HG03354 (cell line): ENCODE data around the gene DCHS2.
"Not testable (repeated sequence)": the region's sequence is repeated elsewhere in the genome, so short reads cannot be mapped to it uniquely, and the experiment has no call there.

Experiments
- ATAC-seq: cut with Tn5 transposase; IDR thresholded peaks from one replicate; pipeline ENCODE4 v1.9.1; 2021; ENCODE audit warnings: mild to moderate bottlenecking; ENCODE audit not compliant: unreplicated experiment, poor library complexity, severe bottlenecking

The DCHS2 gene

DNA sequence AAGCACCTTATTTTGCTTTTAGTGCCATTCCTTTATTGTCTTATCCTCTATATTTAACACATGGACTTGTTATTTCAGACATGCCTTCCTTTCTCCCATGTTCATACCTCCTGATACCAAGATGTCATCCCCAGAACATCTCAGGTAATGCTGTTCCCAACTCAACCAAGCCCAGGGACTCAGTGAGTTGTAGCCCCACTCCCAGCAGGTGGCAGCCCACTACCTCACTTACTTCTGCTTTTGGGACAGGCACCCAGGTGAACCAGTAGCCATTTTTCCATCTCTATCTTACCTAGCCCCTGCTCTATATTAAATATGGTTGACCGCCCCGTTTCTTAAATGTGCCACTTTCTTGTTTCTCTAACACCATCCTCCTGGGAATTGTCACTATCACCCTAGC is 199.0 kb downstream of the DCHS2 start:
- ATAC-seq: no peak

DNA sequence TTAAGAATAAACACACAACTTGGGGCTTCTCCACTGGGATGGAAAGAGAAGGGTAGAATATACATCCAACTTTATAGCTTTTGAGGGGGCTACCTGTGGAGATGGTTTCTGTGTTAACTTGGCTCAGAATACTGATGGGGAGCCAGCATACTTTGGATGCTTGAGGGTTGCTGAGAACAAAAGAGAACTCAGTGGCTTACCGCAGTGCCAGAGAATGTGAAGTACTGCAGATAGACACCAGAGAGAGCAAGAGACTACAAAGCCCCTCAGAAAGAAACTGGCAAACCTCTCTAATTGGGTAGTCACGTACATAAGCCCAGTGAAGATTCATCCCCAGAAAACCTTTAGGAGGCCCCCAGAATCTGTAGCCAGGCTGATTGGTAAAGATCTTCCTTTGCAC is 214.4 kb downstream of the DCHS2 start:
- no peak for ATAC-seq

- no peak for ATAC-seq
These were observed 215.1 kb downstream of the DCHS2 start for GRCh38 chr4:154276496-154276895.

- ATAC-seq: no peak
These were observed 236.6 kb downstream of the DCHS2 start for GRCh38 chr4:154254999-154255398.

- ATAC-seq: no peak
These were observed 257.0 kb downstream of the DCHS2 start for GRCh38 chr4:154234576-154234975.

DNA sequence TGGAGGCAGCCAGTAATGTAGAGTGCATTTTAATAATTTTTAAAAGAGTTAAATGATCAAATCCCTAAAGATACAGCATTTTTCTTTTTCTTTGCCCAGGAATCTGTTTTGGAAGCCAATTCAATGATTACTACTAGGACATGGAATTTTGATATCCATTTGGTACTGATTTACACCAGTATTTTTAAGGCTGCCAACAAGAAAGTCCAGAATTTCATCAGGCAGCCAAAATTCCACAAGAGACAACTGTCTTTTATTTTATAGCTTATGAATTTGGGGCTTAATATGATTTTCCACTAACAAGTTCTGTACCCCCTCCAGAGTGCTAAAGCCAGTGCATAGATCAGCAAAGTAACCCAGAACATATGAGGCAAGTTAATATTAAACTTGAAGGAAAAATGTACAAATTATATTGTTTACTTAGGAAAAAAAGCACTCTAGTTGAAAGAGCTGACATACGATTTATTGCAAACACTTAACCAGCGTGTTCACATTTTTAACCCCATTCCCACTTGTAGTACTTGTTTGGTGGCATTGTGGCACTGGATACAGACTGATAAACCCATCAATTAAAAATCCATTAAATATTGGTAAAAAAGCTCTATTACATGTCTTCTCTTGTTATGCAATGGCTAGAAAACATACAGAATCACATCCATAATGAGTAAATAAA is 259.7 kb downstream of the DCHS2 start:
- no peak for ATAC-seq

DNA sequence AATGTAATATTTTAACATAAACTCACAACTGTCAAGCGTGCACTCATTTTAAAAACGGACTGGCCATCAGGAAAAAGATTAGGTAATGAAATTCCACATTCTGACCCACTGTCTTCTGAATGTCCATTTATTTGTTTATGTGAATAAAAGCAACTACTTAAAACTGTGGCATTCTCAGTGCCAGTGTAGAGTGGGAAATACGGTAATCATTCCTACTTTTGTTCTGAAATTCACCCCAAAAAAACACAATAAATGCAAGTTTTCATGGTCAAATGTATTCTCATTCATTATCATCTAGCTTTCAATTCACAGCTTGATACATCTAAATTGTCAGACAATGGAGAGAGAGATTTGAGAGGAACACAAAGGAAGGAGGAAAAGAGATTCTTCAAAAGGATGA is 260.9 kb downstream of the DCHS2 start:
- no peak for ATAC-seq

DNA sequence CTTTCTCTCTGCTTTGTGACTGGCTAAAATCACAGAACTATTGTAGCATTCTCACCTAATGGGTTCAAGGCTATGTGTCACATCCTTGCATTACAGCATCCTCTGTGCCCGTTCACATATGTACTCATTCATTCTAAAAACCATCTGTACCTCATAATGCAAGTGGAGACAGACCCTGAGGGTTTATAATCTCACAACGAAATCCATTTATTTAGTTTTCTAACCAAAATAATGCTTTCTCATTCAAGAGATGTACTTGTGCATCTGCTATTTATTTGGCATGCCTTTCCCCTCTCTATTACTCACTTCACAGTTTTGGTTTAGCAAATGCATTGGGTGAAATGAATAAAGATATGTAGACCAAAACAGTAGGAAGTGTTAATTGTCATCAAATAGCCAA is 261.5 kb downstream of the DCHS2 start:
- no peak for ATAC-seq

DNA sequence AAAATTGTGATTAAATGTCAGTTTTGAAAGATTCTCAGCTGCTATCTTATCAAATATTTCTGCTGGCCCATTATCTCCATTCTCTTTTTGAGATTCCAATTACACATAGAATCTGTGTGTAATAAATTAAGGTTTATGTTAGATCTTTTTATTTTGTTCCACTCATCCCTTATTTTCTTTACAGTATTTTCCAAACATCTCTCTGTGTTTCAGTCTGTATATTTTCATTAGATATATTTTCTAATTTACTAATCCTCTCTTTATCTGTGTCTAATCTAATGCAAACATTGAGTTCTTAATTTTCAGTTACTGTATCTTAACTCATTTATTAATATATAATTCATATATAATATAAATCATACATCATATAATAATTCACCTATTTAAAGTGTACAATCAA is 268.7 kb downstream of the DCHS2 start:
- no peak for ATAC-seq

GRCh38 chr4:154218051-154218450 is 273.5 kb downstream of the DCHS2 start:
- ATAC-seq: no peak

GRCh38 chr4:154217384-154217783 is 274.2 kb downstream of the DCHS2 start:
- ATAC-seq: not testable (repeated sequence)

DNA sequence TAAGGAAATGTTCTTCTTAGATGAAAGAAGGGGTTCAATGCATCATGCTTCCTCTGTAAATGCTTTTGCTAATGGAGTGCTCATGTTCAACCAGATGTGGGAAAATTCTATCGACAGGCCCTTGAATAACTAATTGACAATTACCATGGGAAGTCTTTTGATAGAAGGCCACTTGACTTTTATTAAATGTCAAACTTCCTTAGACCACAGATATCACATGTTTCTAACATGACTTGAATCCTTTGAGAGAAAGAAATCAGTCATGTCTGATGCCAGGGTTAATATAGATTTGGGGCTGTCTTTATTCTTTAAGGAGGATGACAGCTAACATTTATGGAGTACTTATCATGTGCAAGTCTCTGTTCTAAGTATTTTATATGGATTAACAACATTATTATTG is 280.1 kb downstream of the DCHS2 start:
- no peak for ATAC-seq

GRCh38 chr4:154208424-154208823 is 283.2 kb downstream of the DCHS2 start:
- ATAC-seq: no peak

DNA sequence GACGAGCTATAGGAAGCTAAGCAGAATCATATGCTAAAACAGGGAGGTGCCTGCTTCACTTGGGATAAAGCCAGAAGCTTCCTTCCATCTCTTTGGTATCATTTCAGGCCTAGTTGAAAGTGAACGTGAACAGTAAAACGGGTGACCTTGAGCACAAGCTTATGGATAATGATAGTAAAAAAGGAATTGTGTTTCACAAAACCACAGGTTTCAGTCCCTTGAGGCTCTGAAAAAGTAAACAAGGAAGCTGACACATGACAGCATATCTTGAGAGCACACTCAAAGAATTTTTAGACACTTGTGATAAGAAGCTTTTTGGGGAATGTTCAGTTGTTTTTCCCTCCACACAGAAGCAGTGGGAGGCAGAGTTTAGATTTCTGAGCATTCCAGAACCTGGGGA is 286.1 kb downstream of the DCHS2 start:
- ATAC-seq: no peak

- ATAC-seq: no peak
These were observed 296.9 kb downstream of the DCHS2 start for GRCh38 chr4:154194649-154195048.

GRCh38 chr4:154192585-154192984 is 299.0 kb downstream of the DCHS2 start:
- no peak for ATAC-seq

GRCh38 chr4:154189346-154189745 is 302.3 kb downstream of the DCHS2 start:
- ATAC-seq: no peak

GRCh38 chr4:154186888-154187287 is 304.7 kb downstream of the DCHS2 start:
- no peak for ATAC-seq

- no peak for ATAC-seq
These were observed 305.6 kb downstream of the DCHS2 start for GRCh38 chr4:154186035-154186434.

GRCh38 chr4:154184238-154184637 is 307.4 kb downstream of the DCHS2 start:
- ATAC-seq: no peak

DNA sequence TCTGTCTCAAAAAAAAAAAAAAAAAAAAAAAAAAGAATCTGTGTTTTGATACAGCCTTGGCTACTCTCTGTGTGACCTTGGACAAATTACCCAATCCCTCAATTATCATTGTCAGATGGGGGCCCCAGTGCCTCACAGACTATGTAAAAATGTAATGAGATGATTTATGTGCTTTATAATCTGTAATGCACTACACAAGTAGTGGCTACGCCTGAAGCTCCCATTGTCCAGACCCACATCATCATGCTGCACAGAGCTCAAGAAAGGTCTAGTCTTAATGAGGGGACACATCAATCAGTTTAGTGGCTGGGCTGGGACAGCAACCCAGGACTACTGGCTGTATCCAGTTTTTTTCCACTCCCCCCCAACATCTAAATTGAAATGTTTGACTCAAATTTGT is 308.3 kb downstream of the DCHS2 start:
- no peak for ATAC-seq
